Measurements from ENCODE around the gene CFL2. TPM values are rescaled to one million over a fixed set of nuclear protein-coding genes. Genes with fewer than 3 reads are reported as not detected.
A peak's percentile ranks its signal among the peaks of the same experiment; 100 is the strongest.

The CFL2 gene
- total and polyA plus RNA-seq, 2 of the 13 experiments (the other 11 are each of a cell fraction or from before 2014, with no cell fraction given), result 114 to 158 TPM

GRCh38 chr14:34713681-34714319 lies 593 bp downstream of the CFL2 start:
- in situ Hi-C loops (cut with HindIII; ENCODE audit: extremely low pct_ligation_motif_present, low pct_unique_long_range_greater_than_20kb), result no loop called here
- WGBS (ENCODE audit: low lambda C conversion rate), result 4% methylated on average over 33 of the region's 33 CpGs
- no TSS peak for BruUV-seq (replicated peaks)
- peak; percentile 55 for DNase-seq (ENCODE audit: low spot score)
- ChIA-PET POLR2A (interaction anchor here (0.6 to 5.4 kb wide), 14 partner anchors 9 to 1112 kb away, joined by 3 to 61 read pairs (median 5); partner anchors contain the start of genes BRMS1L, NFKBIA, PSMA6 and SRP54), CTCF (ENCODE audit: low intra/inter-chr PET ratio, low total read pairs) (interaction anchor here (1.2 kb wide), 1 partner anchor 9 kb away, joined by 6 read pairs; no protein-coding TSS in a partner anchor)
- peak overlapping the region; percentile 92 to 97 (median 96) for H3K4me3 ChIP-seq (replicated peaks in 1 of 3; ENCODE audit: insufficient read depth in 1 of 3, low read depth in 2 of 3, low read length in 3 of 3)
- ATAC-seq, result peak; percentile 39
- H3K9me3 ChIP-seq (ENCODE audit: low read length), result no peaks in the 10 kb centered on the region
- peak overlapping the region; percentile 80 for H3K27ac ChIP-seq (ENCODE audit: extremely low read length, insufficient read depth, low read length)
- intact Hi-C loops (cut with micrococcal nuclease; ENCODE audit: unreplicated experiment), result no loop called here
- H3K4me1 ChIP-seq (ENCODE audit: insufficient read depth, low read length), result peaks cover 45% of the 10 kb centered on the region
- H3K36me3 ChIP-seq (replicated peaks in 1 of 2; ENCODE audit: control insufficient read depth in 1 of 2, insufficient read depth in 2 of 2, low read length in 2 of 2), result peaks cover 6 to 10% of the 10 kb centered on the region in 2 experiments; a peak in 3 of 5 replicates
- H3K9ac ChIP-seq (ENCODE audit: insufficient read depth, low read depth, low read length), result peak overlapping the region; percentile 92
- peak overlapping the region; percentile 0 for H2AFZ ChIP-seq (ENCODE audit: low read length)
- peak overlapping the region; percentile 82 for H3K4me2 ChIP-seq (ENCODE audit: low read depth, low read length)
- H4K20me1 ChIP-seq (ENCODE audit: insufficient read depth, low read length), result no peaks in the 10 kb centered on the region
- FAIRE-seq, result no peak
- peaks cover 0 to 11% of the 10 kb centered on the region in 2 experiments; a peak in 4 of 5 replicates for H3K27me3 ChIP-seq (ENCODE audit: control insufficient read depth in 1 of 2, insufficient read depth in 2 of 2, low read length in 2 of 2)
- peaks cover 21% of the 10 kb centered on the region for H3K79me2 ChIP-seq (ENCODE audit: insufficient read depth, low read length)
- no peak for TF ChIP-seq ZNF737 (CRISPR knock-in tag; IDR thresholded peaks at IDR 0.05; ENCODE audit: borderline replicate concordance)
- peak; percentile 82 for TF ChIP-seq ASH2L (IDR thresholded peaks at IDR 0.05; ENCODE audit: insufficient read length, low read depth, low read length)
- TF ChIP-seq KDM5A (IDR thresholded peaks at IDR 0.05; ENCODE audit: borderline replicate concordance, low read length), result 0 out of 2 replicates have a peak, but pooled peaks have one; percentile 18
- peak; percentile 21 for TF ChIP-seq JARID2 (CRISPR knock-in tag; IDR thresholded peaks at IDR 0.05; ENCODE audit: insufficient replicate concordance)
- TF ChIP-seq NFIC (IDR thresholded peaks at IDR 0.05; ENCODE audit: low read length), result peak; percentile 19; the same call in 1 of the 2 replicates
- no peak for TF ChIP-seq ZNF556 (CRISPR knock-in tag; IDR thresholded peaks at IDR 0.05; ENCODE audit: borderline replicate concordance)
- 0 out of 2 replicates have a peak, but pooled peaks have one; percentile 0 for TF ChIP-seq KAT8 (CRISPR knock-in tag; IDR thresholded peaks at IDR 0.05)
- peak; percentile 61; the same call in 1 of the 2 replicates for TF ChIP-seq ZFP36L1 (CRISPR knock-in tag; IDR thresholded peaks at IDR 0.05)
- TF ChIP-seq RORA (CRISPR knock-in tag; IDR thresholded peaks at IDR 0.05), result 0 out of 2 replicates have a peak, but pooled peaks have one; percentile 80
- 0 out of 2 replicates have a peak, but pooled peaks have one; percentile 12 for TF ChIP-seq MLX (CRISPR knock-in tag; IDR thresholded peaks at IDR 0.05)
- TF ChIP-seq ATF7-NPFF (CRISPR knock-in tag; IDR thresholded peaks at IDR 0.05; ENCODE audit: low read depth), result 0 out of 2 replicates have a peak, but pooled peaks have one; percentile 3
- TF ChIP-seq PRPF4 (IDR thresholded peaks at IDR 0.05; ENCODE audit: low read depth, low read length, poor library complexity, severe bottlenecking), result no peak
- TF ChIP-seq TRIM24 (CRISPR knock-in tag; IDR thresholded peaks at IDR 0.05), result no peak
- 0 out of 2 replicates have a peak, but pooled peaks have one; percentile 16 for TF ChIP-seq ZNF136 (CRISPR knock-in tag; IDR thresholded peaks at IDR 0.05; ENCODE audit: low read depth)
- no peak for TF ChIP-seq MATR3 (CRISPR knock-in tag; IDR thresholded peaks at IDR 0.05)
- no peak for TF ChIP-seq CEBPB (IDR thresholded peaks at IDR 0.05; ENCODE audit: borderline replicate concordance, low read depth, low read length)
- no peak for TF ChIP-seq REL (CRISPR knock-in tag; conservative IDR thresholded peaks at IDR 0.05)
- 0 out of 2 replicates have a peak, but pooled peaks have one; percentile 12 for TF ChIP-seq SMARCC2 (IDR thresholded peaks at IDR 0.05)
- peak; percentile 26; the same call in 1 of the 2 replicates for TF ChIP-seq BCL6 (CRISPR knock-in tag; IDR thresholded peaks at IDR 0.05)
- TF ChIP-seq HMGXB3 (CRISPR knock-in tag; IDR thresholded peaks at IDR 0.05; ENCODE audit: borderline replicate concordance), result peak; percentile 13; the same call in 1 of the 2 replicates

All from HepG2 (cell line).